GM23248 (cell line): ENCODE results near the gene TCEAL9.

Experiments used
- EZH2 ChIP-seq: fragments of 200-600 bp; sonication (generic); IDR thresholded peaks from 2 replicates; pipeline ENCODE4 v1.6.1; 2018; ENCODE audit warnings: antibody characterized with exemption, mild to moderate bottlenecking; ENCODE audit not compliant: insufficient read depth, poor library complexity, severe bottlenecking
- EZH2phosphoT487 ChIP-seq: fragments of 200-600 bp; sonication (generic); IDR thresholded peaks from 2 replicates; pipeline ENCODE4 v1.6.1; 2018; ENCODE audit warnings: antibody characterized with exemption, moderate library complexity, mild to moderate bottlenecking, low read depth; ENCODE audit not compliant: insufficient read depth

- TF ChIP-seq EZH2phosphoT487 (no peak), EZH2 (no peak)
These were observed 26.6 kb downstream of the TCEAL9 start for GRCh38 chrX:103382877-103383276.
